Activated effector memory CD4-positive, alpha-beta T cell treated with anti-CD3 and anti-CD28 coated beads, Interleukin-2, amount 50 U/mL, for 16 hours (primary cell): ENCODE data around the gene CDKN2C.
"Not testable (repeated sequence)": the region's sequence is repeated elsewhere in the genome, so short reads cannot be mapped to it uniquely, and the experiment has no call there.

Experiments
- DNase-seq: peaks from one replicate; pipeline ENCODE4 v3.0.0-alpha.2; 2020

CDKN2C gene

GRCh38 chr1:50969611-50970508 is at the start of gene CDKN2C:
Gene CDKN2C, plus strand, starts transcription at chr1:50970245. Its CDS starts 124 bp downstream, at chr1:50970369.
- peak; percentile 83 for DNase-seq

- no peak for DNase-seq
Measured at GRCh38 chr1:50920409-50920808, 49.6 kb upstream of the CDKN2C start.

GRCh38 chr1:50921029-50921428 is 49.0 kb upstream of the CDKN2C start:
- no peak for DNase-seq

GRCh38 chr1:50923564-50923963 is 46.5 kb upstream of the CDKN2C start:
- no peak for DNase-seq

GRCh38 chr1:50929376-50929958 is 40.6 kb upstream of the CDKN2C start:
- DNase-seq: no peak

- no peak for DNase-seq
Measured at GRCh38 chr1:50930193-50930592, 39.9 kb upstream of the CDKN2C start.

- no peak for DNase-seq
Measured at GRCh38 chr1:50930965-50931737, 38.9 kb upstream of the CDKN2C start.

GRCh38 chr1:50932043-50932442 is 38.0 kb upstream of the CDKN2C start:
- not testable (repeated sequence) for DNase-seq

- DNase-seq: not testable (repeated sequence)
Measured at GRCh38 chr1:50933770-50934169, 36.3 kb upstream of the CDKN2C start.

- no peak for DNase-seq
Measured at GRCh38 chr1:50934838-50935237, 35.2 kb upstream of the CDKN2C start.

DNA sequence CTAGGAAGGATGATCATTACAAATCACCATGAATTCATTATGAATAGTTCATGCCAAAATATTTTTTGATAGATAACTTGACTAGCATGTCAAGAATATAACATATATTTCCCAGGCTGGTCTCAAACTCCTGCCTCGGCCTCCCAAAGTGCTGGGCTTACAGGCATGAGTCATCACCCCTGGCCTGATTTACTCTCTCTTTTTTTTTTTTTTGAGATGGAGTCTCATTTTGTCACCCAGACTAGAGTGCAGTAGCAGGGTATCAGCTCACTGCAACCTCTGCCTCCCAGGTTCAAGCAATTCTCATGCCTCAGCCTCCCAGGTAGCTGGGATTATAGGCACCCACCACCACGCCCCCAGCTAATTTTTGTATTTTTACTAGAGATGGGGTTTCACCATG is 34.8 kb upstream of the CDKN2C start:
- DNase-seq: not testable (repeated sequence)

DNA sequence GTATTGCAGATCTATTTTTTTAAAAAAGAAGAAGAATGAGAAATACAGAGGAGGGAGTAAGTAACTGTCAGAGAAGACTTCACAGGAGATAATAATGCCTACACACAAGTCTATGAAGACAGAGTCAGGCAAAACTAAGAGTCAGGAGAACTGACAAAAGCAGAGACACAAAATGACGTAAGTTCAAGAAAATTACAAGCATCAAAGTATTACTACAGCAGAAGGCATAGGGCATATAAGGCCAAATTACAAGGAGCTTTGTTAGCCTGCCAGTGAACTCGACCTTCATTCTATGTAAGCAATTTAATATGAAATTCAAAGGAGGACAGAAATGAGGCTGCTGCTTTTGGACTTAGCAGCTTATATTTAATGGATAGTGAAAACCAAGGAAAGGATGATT is 33.7 kb upstream of the CDKN2C start:
- no peak for DNase-seq

GRCh38 chr1:50940291-50940690 is 29.8 kb upstream of the CDKN2C start:
- no peak for DNase-seq

GRCh38 chr1:50942334-50942733 is 27.7 kb upstream of the CDKN2C start:
- no peak for DNase-seq

DNA sequence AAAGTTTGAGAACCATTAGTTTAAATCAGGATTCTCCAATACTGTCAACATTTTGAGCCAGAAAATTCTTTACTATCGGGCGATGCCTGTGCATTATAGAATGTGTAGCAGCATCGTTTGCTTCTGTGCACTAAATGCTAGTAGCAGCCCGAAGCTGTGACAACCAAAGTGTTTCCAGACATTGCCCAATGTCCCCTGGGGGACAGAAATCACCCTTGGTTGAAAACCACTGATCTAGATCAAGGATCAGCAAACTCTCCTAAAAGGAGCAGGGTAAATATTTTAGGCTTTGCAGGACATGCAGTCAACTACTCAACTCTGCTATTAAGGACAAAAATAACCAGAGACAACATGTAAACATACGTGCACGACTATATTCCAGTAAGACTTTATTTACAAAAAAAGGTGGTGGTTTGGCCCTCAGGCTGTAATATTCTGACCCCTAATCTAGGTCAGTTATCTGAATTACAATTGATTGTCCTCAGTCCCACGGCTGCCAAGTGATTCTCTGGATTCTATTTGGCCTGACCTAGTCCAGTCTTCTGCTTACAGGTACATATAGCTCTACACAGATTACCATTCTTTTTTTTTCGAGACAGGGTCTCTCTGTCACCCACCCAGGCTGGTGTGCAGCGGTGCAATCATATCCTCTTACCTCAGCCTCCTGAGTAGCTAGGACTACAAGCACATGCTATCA is 20.6 kb upstream of the CDKN2C start:
- DNase-seq: no peak

- no peak for DNase-seq
Measured at GRCh38 chr1:50950396-50950795, 19.6 kb upstream of the CDKN2C start.

DNA sequence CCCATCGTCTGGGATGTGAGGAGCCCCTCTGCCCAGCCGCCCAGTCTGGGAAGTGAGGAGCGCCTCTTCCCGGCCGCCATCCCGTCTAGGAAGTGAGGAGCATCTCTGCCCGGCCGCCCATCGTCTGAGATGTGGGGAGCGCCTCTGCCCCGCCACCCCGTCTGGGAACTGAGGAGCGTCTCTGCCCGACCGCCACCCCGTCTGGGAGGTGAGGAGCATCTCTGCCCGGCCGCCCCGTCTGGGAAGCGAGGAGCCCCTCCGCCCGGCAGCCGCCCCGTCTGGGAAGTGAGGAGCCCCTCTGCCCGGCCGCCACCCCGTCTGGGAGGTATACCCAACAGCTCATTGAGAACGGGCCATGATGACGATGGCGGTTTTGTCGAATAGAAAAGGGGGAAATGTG is 17.5 kb upstream of the CDKN2C start:
- DNase-seq: not testable (repeated sequence)

- DNase-seq: no peak
Measured at GRCh38 chr1:50955116-50955515, 14.9 kb upstream of the CDKN2C start.

DNA sequence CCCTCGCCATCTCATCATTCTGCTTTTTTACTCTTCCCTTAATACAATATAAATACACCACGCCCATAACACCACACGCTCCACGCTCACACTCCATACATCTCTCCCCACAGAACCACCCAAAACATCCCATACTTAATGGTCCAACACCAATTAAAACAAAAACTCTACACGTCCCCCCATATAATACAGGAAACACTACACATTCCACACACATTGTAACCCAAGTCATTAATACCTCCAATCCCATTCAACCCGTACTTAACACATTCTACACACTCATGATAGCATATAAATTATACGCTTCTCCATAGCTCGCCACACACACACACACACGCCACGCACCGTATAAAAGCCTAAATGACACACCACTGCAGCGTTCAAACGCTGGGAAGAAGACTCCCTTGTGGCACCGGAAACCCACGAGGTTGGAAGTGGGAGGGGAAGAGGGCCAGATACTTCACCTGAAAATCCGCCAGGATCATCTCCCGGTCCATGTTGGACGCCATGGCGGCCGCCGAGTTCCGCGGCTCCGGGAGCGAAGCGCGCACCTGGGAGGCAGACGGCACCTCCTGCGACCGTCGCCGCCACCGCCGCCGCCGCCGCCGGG is 10.6 kb upstream of the CDKN2C start:
- no peak for DNase-seq

DNA sequence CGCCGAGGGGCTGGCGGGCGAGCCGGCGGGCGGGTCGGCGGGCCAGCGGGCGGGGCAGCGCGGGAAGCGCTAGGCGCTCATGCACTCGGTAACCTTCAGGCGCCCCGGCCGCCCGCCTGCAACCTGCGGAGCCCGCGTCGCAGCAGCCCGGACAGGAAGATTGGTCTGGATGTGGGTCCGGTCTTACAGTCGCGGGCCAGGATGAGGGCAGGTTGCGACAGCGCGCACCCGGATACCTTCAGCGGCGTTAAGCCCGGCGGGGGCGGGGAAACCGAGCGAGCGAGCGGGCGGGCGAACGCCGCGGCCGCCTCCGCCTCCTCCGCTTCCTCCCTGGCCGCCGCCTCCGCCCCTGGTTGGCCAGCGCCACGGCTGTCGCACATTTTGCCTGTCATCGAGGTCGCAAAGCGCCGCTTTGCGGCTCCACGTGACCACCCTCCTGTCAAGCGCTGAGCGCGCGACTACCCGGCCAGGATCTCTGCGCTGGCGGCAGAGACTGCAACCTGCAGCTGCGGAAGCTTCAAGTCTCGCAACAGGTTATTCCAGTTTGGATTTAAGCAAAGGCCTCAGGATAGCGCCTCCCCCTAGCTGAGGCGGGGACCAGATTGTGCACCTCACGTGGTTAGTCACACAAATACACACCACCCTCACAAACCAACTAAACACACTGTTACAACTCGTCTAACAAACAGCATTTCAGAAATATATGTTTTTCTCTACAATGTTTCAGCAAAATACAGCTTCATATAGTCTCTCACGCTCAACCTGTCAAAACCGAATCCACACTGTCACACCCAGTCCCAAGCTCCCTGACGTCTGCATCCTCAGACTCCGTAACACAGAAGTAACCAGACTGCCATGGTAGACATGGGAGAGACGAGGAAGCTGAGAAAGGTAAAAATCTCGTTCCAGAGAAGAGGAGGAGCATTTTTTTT is 9.9 kb upstream of the CDKN2C start, which contains the start of gene FAF1:
TSS of gene FAF1 (minus strand) at position 355 of the 932 bp plus-strand sequence. CDS start 456 bp downstream, outside the sequence.
- peak; percentile 99 for DNase-seq

GRCh38 chr1:50964863-50965262 is 5.2 kb upstream of the CDKN2C start:
- no peak for DNase-seq
